Stomach (tissue), 4 donors: ENCODE results near the gene PHF21B.

Experiments
- POLR2A ChIP-seq, 4 donors: fragments of 450-650 bp; IDR thresholded peaks; one replicate each; pipeline ENCODE4 v1.6.1; 2016; ENCODE audit warnings: antibody characterized with exemption in 4 of 4, control low read depth in 2 of 4, mild to moderate bottlenecking in 1 of 4, moderate library complexity in 1 of 4
- POLR2AphosphoS5 ChIP-seq, 3 donors: sonication (generic); formaldehyde crosslinking; IDR thresholded peaks; one replicate each; pipeline ENCODE4 v1.6.1; 2016; ENCODE audit warnings: antibody characterized with exemption in 3 of 3
- TF ChIP-seq, protein P1 (sequence below), 7 experiments: fragments of 450-650 bp in 4 of 7; fragments of 200-600 bp in 3 of 7; sonication (generic) in 3 of 7; IDR thresholded peaks; one replicate each; pipeline ENCODE4 v1.5.1; 2016 to 2019; ENCODE audit warnings: antibody characterized with exemption in 7 of 7, control low read depth in 2 of 7, mild to moderate bottlenecking in 1 of 7

DNA sequence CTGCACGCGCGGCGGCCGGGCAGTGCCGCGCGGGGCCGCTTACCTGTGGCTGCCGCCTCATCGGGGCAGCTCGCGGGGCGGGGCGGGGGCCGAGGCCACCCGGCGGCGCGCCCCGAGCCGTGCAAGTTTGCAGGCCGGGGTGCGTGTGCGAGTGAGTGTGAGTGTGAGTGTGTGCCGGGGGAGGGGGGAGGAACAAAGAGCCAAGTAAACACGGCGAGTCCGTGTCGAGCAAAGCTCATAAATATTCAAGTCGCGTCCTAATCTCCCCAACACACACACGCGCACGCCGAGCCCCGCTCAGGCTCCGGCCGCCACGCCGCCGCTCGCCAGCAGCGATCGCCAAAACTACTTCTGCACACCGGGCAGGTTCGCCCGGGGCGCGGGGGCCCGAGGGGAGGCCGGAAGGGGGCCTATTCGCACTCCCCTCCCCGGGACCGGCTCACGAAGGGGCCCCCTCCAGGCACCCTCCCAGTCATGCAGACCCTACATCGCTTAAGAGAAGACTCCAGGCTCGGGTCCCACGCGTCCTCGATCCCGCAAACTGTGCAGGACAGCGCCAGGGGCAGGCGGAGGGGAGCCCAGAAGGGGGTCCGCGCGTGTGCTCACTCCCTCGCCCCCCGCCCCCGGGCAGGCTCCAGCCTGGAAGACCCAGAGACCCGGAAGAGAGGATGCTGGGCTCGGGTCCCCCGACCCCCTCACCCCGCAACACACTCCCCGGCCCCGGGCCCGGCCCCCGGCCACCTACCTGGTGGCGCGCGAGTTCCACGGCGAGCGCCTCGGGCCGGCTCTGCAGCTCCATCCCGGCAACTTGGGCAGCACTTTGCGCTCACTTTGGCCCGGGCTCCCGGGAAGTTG is 827 bp downstream of the PHF21B start:
- TF ChIP-seq POLR2A (IDR thresholded peaks at IDR 0.05) (no peak), POLR2AphosphoS5 (IDR thresholded peaks at IDR 0.05) (no peak)
- TF ChIP-seq, protein P1, sequence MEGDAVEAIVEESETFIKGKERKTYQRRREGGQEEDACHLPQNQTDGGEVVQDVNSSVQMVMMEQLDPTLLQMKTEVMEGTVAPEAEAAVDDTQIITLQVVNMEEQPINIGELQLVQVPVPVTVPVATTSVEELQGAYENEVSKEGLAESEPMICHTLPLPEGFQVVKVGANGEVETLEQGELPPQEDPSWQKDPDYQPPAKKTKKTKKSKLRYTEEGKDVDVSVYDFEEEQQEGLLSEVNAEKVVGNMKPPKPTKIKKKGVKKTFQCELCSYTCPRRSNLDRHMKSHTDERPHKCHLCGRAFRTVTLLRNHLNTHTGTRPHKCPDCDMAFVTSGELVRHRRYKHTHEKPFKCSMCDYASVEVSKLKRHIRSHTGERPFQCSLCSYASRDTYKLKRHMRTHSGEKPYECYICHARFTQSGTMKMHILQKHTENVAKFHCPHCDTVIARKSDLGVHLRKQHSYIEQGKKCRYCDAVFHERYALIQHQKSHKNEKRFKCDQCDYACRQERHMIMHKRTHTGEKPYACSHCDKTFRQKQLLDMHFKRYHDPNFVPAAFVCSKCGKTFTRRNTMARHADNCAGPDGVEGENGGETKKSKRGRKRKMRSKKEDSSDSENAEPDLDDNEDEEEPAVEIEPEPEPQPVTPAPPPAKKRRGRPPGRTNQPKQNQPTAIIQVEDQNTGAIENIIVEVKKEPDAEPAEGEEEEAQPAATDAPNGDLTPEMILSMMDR (IDR thresholded peaks at IDR 0.05), result no peak
